ENCODE measurements around the gene NGEF.

NGEF gene

DNA sequence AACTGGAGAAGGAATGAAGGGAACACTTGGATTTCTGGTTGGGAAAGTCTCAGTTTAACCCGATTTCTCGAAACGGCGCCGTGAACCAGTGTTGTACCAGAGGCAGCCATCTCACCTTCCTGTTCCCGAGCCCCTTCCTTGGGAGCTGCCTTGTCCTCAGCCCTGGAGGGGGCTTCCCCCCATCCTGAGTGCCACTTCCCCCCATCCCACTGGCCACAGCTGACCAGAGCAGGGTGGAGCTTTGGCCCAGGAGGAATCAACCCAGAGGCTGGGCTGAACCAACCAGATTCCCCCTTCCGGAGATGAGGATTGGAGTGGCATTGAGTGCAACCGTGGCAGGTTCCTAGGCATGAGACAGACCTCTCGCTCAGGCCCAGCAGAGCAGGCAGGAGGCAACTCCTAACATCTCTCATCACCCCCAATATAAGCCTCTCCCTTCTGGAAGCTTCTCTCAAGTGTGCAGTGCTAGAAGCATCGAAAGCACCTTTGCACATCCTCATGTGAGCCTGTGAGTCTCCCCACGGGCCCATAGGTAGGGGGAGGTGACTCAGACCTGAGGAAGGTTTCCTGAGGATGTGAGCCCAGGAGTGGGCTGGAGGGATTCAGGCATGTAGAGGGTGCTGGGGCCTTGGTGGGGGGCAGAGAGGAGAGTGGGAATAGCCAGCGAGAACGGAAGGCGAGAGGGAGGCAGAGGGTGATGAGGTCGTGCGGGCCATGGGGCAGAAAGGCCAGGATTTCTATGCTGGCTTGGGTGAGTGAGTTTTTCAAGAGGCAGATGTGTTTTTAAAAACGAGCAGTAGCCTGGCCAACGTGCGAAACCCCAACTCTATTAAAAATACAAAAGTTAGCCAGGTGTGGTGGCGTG lies 11.9 kb downstream of the NGEF start:
- DNase-seq (ENCODE audit: low read depth in 1 of 2, low spot score in 1 of 2), result no peak

DNA sequence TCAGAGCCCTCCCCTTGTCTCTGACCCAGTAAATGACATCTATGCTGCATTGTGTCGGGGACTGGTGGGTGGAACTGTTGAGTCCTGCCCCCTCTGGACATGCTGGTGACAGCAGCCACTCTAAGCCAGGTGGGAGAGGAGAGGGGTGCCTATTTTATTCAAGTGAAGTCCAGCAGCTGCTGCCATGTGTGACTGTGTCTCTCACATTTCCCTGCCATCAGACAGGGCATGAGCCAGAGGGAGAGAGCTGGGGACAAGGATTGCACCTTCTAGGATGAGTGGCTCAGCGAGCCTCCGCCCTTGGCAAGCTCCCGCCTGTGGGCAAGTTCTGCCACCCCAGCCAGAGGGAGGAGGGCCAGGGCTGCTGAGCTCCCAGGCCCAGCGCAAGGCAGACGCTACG lies 13.7 kb downstream of the NGEF start:
- DNase-seq (ENCODE audit: low read depth in 1 of 2, low spot score in 1 of 2), result no peak

DNA sequence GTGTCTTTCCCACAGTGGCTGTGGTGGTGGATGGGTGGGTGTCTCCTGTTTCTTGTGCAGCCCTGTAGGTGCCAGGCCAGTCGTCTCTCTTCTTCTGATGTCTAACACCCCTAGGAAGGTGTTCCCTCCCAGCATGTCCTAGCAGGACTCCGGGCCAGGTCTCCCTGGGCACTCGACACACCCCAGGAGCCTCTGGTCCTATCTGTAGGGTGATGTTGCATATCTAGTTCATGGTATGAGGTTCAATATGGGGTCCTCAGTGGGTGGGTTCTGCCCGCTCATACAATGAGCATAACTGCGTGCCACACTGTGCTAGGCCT lies 14.4 kb downstream of the NGEF start:
- DNase-seq (ENCODE audit: low read depth in 1 of 2, low spot score in 1 of 2), result no peak

- DNase-seq (ENCODE audit: low read depth in 1 of 2, low spot score in 1 of 2), result no peak
Measured at GRCh38 chr2:232997749-232998665, 15.0 kb downstream of the NGEF start.

- DNase-seq (ENCODE audit: low read depth in 1 of 2, low spot score in 1 of 2), result no peak
Measured at GRCh38 chr2:232994446-232994845, 18.6 kb downstream of the NGEF start.

- no peak for DNase-seq (ENCODE audit: low read depth in 1 of 2, low spot score in 1 of 2)
Measured at GRCh38 chr2:232993231-232993821, 19.7 kb downstream of the NGEF start.

- DNase-seq (ENCODE audit: low read depth in 1 of 2, low spot score in 1 of 2), result no peak
Measured at GRCh38 chr2:232986155-232986554, 26.9 kb downstream of the NGEF start.

GRCh38 chr2:232984451-232985207 lies 28.4 kb downstream of the NGEF start:
- no peak for DNase-seq (ENCODE audit: low read depth in 1 of 2, low spot score in 1 of 2)

DNA sequence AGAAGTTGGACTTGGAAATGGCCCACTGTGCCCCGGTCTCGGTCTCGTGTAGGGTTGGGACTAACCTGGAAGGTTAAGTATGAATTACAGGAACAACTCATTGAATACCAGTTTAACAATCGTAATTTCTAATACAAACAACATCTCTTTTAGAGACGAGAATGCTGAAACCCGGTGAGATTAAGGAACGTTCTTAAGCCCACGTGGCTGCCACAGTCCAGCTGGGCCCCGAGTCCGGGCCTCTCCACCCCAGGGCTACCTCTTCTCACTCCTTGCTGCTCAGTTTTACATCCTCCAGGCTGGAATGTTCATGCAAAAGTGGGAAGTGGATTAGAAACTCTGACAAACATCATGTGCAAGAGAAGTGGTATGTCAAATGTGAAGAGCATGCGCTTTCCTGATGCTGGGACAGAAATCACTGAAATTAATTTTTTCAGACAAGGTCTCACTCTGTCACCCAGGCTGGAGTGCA lies 29.4 kb downstream of the NGEF start:
- no peak for DNase-seq (ENCODE audit: low read depth in 1 of 2, low spot score in 1 of 2)

GRCh38 chr2:232982926-232983668 lies 30.0 kb downstream of the NGEF start:
- DNase-seq (ENCODE audit: low read depth in 1 of 2, low spot score in 1 of 2), result no peak

GRCh38 chr2:232981767-232982360 lies 31.2 kb downstream of the NGEF start:
- no peak for DNase-seq (ENCODE audit: low read depth in 1 of 2, low spot score in 1 of 2)

GRCh38 chr2:232981356-232981755 lies 31.7 kb downstream of the NGEF start:
- no peak for DNase-seq (ENCODE audit: low read depth in 1 of 2, low spot score in 1 of 2)

DNA sequence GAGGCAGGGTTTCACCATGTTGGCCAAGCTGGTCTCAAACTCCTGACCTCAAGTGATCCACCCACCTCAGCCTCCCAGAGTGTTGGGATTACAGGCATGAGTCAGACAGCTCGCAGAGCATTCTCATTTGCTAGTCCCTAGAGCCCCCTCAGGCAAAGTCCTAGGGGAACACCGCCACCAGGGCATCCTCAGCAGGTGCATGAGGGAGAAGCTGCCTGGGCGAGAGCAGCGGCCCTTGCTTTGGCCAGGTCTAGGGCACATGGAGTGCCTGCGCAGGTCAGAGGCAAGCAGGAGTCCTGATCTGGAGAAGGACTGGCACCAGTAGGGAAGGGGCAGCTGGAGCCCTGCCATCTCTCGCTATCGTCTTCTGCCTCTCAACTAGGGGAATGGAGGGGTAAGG lies 32.4 kb downstream of the NGEF start:
- DNase-seq (ENCODE audit: low read depth in 1 of 2, low spot score in 1 of 2), result no peak

GRCh38 chr2:232979871-232980461 lies 33.1 kb downstream of the NGEF start:
- no peak for DNase-seq (ENCODE audit: low read depth in 1 of 2, low spot score in 1 of 2)

- no peak for DNase-seq (ENCODE audit: low read depth in 1 of 2, low spot score in 1 of 2)
Measured at GRCh38 chr2:232977438-232977971, 35.6 kb downstream of the NGEF start.

DNA sequence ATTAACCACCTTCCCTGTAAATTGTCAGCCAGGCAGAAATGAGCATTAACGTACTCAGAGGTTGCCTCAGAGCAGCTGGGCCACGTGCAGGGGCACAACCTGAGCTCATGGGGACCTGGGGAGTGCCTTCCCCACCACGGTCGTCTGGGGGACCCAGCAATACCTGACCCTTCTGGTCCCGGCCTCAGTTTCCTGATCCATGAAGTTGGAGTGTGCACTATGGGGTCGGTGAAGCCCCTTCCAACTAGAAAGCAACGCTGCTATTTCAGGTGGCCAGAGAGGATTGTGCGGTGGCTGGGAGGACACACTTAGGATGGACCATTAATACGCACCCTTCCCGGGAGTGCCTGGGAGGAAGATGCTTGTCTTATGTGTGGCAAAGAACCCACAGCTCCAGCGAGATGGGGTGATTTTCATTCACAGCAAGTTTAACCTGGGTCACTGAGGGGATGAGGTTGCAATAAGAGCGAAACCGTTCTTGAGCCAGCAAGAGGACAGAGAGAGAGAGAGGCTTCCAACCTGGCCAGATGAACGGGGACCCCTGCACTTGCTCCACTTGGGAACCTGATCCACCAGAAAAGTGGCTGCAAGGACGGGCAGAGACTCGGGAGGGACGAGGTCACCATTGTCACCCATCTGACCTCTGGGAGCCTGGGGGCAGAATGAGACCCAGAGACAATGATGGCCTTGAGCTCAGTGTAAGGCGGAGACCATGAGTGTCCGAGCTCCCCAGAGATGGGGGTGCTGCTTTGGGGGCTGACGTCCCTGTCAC lies 36.2 kb downstream of the NGEF start:
- no peak for DNase-seq (ENCODE audit: low read depth in 1 of 2, low spot score in 1 of 2)

GRCh38 chr2:232976176-232976575 lies 36.9 kb downstream of the NGEF start:
- no peak for DNase-seq (ENCODE audit: low read depth in 1 of 2, low spot score in 1 of 2)

DNA sequence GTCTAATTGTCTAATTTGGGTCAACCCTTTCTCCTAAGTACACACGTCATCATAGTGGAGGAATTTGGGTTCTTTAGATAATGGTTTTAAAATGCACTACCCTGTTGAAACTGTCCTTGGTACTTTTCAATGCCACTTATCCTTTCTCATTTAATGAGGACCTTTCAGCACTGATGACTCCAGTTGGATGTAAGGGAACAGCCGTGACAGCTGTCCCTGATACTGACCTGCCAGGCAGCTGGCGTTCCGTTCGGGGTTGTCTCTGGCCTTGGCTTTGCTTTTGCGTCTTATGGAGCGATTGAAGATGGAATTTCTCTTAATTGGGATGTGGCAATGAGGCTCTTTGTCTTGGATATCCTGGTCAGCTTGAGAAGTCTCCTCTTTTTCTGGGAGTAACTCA lies 38.7 kb downstream of the NGEF start:
- DNase-seq (ENCODE audit: low read depth in 1 of 2, low spot score in 1 of 2), result no peak

DNA sequence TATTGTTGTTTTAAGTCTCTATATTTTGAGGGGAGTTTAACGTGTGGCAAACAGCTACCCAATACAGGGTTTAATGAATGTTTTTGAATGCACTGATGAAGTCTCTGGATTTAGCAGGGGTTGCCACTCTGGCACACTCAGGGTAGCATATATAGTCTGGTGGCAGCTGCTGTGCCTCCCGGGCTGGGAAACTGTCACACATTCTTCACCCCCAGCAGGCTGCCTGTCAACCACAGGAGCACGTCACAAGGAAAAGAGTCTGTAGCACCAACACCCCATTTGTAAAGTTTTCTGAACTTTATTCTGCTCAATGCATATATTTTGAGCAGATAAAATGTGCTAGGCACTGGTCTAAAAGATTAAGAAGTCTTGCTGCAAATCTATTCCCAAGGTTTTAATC lies 39.3 kb downstream of the NGEF start:
- DNase-seq (ENCODE audit: low read depth in 1 of 2, low spot score in 1 of 2), result no peak

Measured in stimulated activated CD4-positive, alpha-beta T cell treated with anti-CD3 and anti-CD28 coated beads, Interleukin-15, amount 100 ng/mL, for 1 hour (primary cell).